ENCODE data around the gene NUP210. TPM values are rescaled to one million over a fixed set of nuclear protein-coding genes. Genes with fewer than 3 reads are reported as not detected.

The NUP210 gene
- total and polyA plus RNA-seq, 3 experiments from 2014 or later, result 87.4 to 146 (median 143) TPM

DNA sequence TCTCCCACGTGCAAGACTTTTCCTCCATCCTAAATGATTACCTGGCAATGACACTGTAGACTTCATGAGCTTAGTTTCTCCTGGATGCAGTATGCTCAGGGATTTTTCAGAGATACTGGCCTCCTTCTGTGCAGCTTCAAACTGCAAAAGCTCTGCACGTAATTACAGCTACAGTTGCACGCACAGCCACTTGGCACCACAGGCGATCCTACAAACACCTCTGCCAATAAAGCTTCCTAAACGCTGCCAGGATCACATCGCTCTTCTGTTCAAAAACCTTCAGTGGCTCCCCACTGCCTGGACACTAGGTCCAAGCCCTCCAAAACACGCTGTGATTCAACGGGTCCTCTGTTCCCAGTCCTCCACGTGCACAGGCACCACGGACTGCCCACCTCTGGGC lies 49.5 kb downstream of the NUP210 start:
- POLR2A ChIA-PET, result no interaction called here
- H3K4me3 ChIP-seq (ENCODE audit: low read length), result no peak overlapping the region
- peaks cover 58% of the 10 kb centered on the region for H3K36me3 ChIP-seq (ENCODE audit: insufficient read depth, low read length)
- no peaks in the 10 kb centered on the region for H3K9me3 Mint-ChIP-seq
- H3K27me3 ChIP-seq (ENCODE audit: insufficient read depth, low read length, poor library complexity, severe bottlenecking), result no peaks in the 10 kb centered on the region
- no peak overlapping the region for H3K4me3 Mint-ChIP-seq
- H3K27ac Mint-ChIP-seq, result peak overlapping the region in 4 of 8 donors; percentile 38 to 73 (median 52)
- DNase-seq, result no peak
- H3K27ac ChIP-seq (ENCODE audit: low read depth, low read length), result no peak overlapping the region
- H3K9me3 ChIP-seq (ENCODE audit: low read length), result no peaks in the 10 kb centered on the region
- CTCF ChIA-PET, result interaction anchor here (1.6 kb wide), 1 partner anchor 91 kb away, joined by 3 read pairs; no protein-coding TSS in a partner anchor
- peaks cover 0 to 3% (median 0%) of the 10 kb centered on the region in 3 donors for H3K4me1 Mint-ChIP-seq
- H3K36me3 Mint-ChIP-seq, result peaks cover 0 to 21% (median 16%) of the 10 kb centered on the region in 3 donors
- no peaks in the 10 kb centered on the region for H3K4me1 ChIP-seq (ENCODE audit: insufficient read depth, low read length)
- H3K27me3 Mint-ChIP-seq, result no peaks in the 10 kb centered on the region

DNA sequence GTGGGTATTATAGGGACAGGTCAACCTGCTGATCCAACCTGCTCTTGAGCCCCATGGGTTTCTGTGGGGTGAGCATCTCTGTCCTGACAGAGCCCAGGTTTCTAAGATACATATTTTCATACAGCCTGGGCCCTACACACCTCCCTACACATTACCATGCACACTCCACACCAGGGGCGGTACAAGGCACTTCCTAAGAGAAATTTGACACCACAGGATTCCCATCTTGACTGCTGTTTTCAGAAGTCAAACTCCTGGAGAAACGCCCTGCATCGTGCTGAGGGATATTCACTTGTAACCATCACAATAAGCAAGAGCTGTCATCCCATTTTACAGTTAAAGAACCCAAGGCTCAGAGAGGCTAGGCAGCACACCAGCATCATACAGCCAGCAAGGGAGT lies 50.1 kb downstream of the NUP210 start:
- Mint-ChIP-seq H3K4me3 (no peak overlapping the region), H3K9me3 (no peaks in the 10 kb centered on the region), H3K36me3 (peaks cover 0 to 19% (median 16%) of the 10 kb centered on the region in 3 donors), H3K27ac (peak overlapping the region in 1 of 8 donors; percentile 47), H3K4me1 (peaks cover 0 to 3% (median 0%) of the 10 kb centered on the region in 3 donors), H3K27me3 (no peaks in the 10 kb centered on the region)
- Histone ChIP-seq H3K4me1 (ENCODE audit: insufficient read depth, low read length) (no peaks in the 10 kb centered on the region), H3K27me3 (ENCODE audit: insufficient read depth, low read length, poor library complexity, severe bottlenecking) (no peaks in the 10 kb centered on the region), H3K27ac (ENCODE audit: low read depth, low read length) (no peak overlapping the region), H3K4me3 (ENCODE audit: low read length) (no peak overlapping the region), H3K36me3 (ENCODE audit: insufficient read depth, low read length) (peaks cover 58% of the 10 kb centered on the region), H3K9me3 (ENCODE audit: low read length) (no peaks in the 10 kb centered on the region)
- ChIA-PET POLR2A (no interaction called here), CTCF (no interaction called here)
- no peak for DNase-seq

DNA sequence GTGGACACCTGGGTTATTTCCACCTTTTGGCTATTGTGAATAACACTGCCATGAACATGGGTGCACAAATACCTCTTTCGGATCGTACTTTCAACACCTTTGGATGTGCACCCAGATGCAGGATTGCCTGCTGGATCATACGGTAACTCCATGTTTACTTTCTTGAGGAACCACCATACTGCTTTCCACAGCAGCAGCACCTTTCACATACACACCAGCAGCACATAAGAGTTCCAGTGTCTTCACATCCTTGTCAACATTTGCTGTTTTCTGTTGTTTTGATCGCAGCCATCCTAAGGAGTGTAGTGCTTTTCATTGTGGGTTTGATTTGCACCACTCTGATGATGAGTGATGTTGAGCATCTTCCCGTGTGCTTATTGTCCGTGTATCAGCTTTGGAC lies 51.3 kb downstream of the NUP210 start:
- H3K4me3 Mint-ChIP-seq, result no peak overlapping the region
- Histone ChIP-seq H3K4me3 (ENCODE audit: low read length) (no peak overlapping the region), H3K36me3 (ENCODE audit: insufficient read depth, low read length) (peaks cover 58% of the 10 kb centered on the region), H3K27ac (ENCODE audit: low read depth, low read length) (no peak overlapping the region), H3K9me3 (ENCODE audit: low read length) (no peaks in the 10 kb centered on the region), H3K4me1 (ENCODE audit: insufficient read depth, low read length) (no peaks in the 10 kb centered on the region), H3K27me3 (ENCODE audit: insufficient read depth, low read length, poor library complexity, severe bottlenecking) (no peaks in the 10 kb centered on the region)
- no peaks in the 10 kb centered on the region for H3K27me3 Mint-ChIP-seq
- POLR2A ChIA-PET, result no interaction called here
- DNase-seq, result no peak
- peaks cover 0 to 28% (median 19%) of the 10 kb centered on the region in 3 donors for H3K36me3 Mint-ChIP-seq
- no peaks in the 10 kb centered on the region for H3K9me3 Mint-ChIP-seq
- H3K4me1 Mint-ChIP-seq, result peaks cover 0 to 3% (median 2%) of the 10 kb centered on the region in 3 donors
- H3K27ac Mint-ChIP-seq, result no peak overlapping the region
- CTCF ChIA-PET, result no interaction called here

DNA sequence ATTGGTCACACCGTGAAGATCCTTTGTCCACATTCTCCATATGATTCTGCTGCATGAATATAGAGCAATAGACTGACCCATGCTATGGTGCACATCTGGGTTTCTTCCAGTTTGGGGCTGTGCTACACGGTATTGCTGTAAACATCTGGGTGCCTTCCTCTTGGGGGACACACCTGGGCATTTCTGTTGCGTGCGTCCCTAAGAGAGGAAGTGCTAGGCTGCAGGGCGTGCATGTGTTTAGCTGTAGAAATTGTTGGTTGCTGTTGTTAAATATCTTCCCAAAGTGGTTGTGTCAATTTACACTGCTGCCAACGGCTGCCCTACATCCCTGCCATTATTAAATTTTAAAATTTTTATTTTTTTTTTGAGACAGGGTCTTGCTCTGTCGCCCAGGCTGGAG lies 52.4 kb downstream of the NUP210 start:
- Mint-ChIP-seq H3K27me3 (no peaks in the 10 kb centered on the region), H3K36me3 (peaks cover 0 to 39% (median 25%) of the 10 kb centered on the region in 3 donors), H3K27ac (peak overlapping the region in 2 of 8 donors; percentile 17 to 61), H3K4me1 (peaks cover 0 to 3% (median 2%) of the 10 kb centered on the region in 3 donors), H3K4me3 (no peak overlapping the region), H3K9me3 (no peaks in the 10 kb centered on the region)
- ChIA-PET CTCF (no interaction called here), POLR2A (no interaction called here)
- Histone ChIP-seq H3K9me3 (ENCODE audit: low read length) (no peaks in the 10 kb centered on the region), H3K4me3 (ENCODE audit: low read length) (no peak overlapping the region), H3K27ac (ENCODE audit: low read depth, low read length) (no peak overlapping the region), H3K36me3 (ENCODE audit: insufficient read depth, low read length) (peaks cover 59% of the 10 kb centered on the region), H3K4me1 (ENCODE audit: insufficient read depth, low read length) (no peaks in the 10 kb centered on the region), H3K27me3 (ENCODE audit: insufficient read depth, low read length, poor library complexity, severe bottlenecking) (no peaks in the 10 kb centered on the region)
- no peak for DNase-seq

DNA sequence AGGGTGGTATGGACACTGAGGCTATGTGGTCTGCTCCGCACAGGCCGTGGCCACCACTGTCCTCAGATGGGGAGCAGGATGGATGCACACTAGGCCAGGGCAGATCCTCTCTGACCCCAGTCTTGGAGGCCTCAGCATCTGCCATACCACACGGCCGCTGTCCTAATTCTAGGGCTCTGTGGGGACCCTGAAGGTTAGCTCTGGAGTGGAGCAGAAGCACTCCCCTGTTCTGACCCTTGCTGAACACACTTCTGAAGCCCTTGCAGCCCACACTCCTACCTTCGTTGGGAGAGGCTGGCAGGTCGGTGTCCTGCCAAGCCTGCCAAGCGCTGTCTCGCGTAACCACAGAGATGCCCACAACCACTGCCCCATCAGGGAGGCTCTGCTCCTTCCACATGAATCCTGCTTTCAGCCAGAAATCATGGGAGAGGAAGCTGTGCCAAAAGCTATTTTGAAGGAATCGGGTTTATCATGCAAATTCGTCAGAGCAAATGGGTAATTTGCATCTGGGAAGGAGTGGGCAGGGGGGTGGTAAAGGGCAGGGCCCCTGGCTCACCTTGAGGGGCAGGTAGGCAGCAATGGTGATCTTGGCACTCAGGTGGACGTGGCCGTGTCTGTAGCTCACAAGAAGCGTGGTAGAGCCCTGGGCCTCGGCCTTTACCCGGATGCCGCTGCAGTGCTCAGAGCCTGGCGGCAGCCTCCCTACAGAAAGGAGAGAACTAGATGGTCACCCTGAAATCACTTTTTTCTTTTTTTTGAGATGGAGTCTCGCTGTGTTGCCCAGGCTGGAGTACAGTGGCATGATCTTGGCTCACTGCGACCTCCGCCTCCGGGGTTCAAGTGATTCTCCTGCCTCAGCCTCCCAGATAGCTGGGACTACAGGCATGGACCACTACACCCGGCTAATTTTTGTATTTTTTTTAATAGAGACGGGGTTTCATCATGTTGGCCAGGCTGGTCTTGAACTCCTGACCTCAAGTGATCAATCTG lies 54.4 kb downstream of the NUP210 start:
- POLR2A ChIA-PET, result no interaction called here
- H3K36me3 Mint-ChIP-seq, result peaks cover 0 to 59% (median 17%) of the 10 kb centered on the region in 3 donors
- no peak overlapping the region for H3K4me3 Mint-ChIP-seq

DNA sequence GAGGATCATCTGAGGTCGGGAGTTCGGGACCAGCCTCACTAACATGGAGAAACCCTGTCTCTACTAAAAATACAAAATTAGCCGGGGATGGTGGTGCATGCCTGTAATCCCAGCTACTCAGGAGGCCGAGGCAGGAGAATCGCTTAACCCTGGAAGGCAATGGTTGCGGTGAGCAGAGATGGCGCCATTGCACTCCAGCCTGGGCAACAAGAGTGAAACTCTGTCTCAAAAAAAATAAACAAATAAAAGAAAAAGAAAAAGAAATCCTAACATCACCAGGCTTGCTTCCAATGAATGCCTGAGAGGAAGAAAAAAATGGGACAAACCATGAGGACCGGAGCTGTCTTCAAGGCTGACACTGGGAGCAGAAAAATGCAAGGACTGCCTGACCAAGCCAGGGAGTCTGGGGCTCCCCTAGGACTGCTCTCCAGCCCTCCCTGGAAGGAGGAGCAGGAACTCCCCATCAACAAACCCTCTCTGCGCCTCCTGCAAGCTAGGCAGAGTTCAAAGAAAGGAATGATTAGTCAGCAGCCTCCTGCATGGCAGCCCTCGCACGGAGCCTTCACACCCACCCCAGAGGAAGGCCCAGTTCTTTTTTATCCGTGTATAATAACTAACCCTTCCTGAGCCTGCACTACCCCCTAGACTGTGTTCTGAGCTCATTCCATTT lies 55.4 kb downstream of the NUP210 start:
- ChIA-PET CTCF (interaction anchor here (1.1 kb wide), 1 partner anchor 13 kb away, joined by 3 read pairs; no protein-coding TSS in a partner anchor), POLR2A (no interaction called here)
- no peak overlapping the region for H3K4me3 ChIP-seq (ENCODE audit: low read length)
- no peaks in the 10 kb centered on the region for H3K9me3 Mint-ChIP-seq
- peak overlapping the region in 2 of 8 donors; percentile 48 to 70 for H3K27ac Mint-ChIP-seq
- peaks cover 68% of the 10 kb centered on the region for H3K36me3 ChIP-seq (ENCODE audit: insufficient read depth, low read length)
- peaks cover 0 to 68% (median 19%) of the 10 kb centered on the region in 3 donors for H3K36me3 Mint-ChIP-seq
- peaks cover 0 to 2% (median 0%) of the 10 kb centered on the region in 3 donors for H3K4me1 Mint-ChIP-seq
- H3K4me3 Mint-ChIP-seq, result no peak overlapping the region
- H3K4me1 ChIP-seq (ENCODE audit: insufficient read depth, low read length), result no peaks in the 10 kb centered on the region
- H3K27me3 ChIP-seq (ENCODE audit: insufficient read depth, low read length, poor library complexity, severe bottlenecking), result no peaks in the 10 kb centered on the region
- no peak overlapping the region for H3K27ac ChIP-seq (ENCODE audit: low read depth, low read length)
- no peaks in the 10 kb centered on the region for H3K9me3 ChIP-seq (ENCODE audit: low read length)
- DNase-seq, result no peak
- H3K27me3 Mint-ChIP-seq, result no peaks in the 10 kb centered on the region

More for the DNA sequence above, 54.4 kb downstream of the NUP210 start:
- peak overlapping the region in 1 of 8 donors; percentile 48 for H3K27ac Mint-ChIP-seq
- no peaks in the 10 kb centered on the region for H3K27me3 Mint-ChIP-seq
- no peak for DNase-seq
- Histone ChIP-seq H3K36me3 (ENCODE audit: insufficient read depth, low read length) (peaks cover 69% of the 10 kb centered on the region), H3K9me3 (ENCODE audit: low read length) (no peaks in the 10 kb centered on the region), H3K27ac (ENCODE audit: low read depth, low read length) (no peak overlapping the region), H3K4me3 (ENCODE audit: low read length) (no peak overlapping the region), H3K27me3 (ENCODE audit: insufficient read depth, low read length, poor library complexity, severe bottlenecking) (no peaks in the 10 kb centered on the region), H3K4me1 (ENCODE audit: insufficient read depth, low read length) (no peaks in the 10 kb centered on the region)
- CTCF ChIA-PET, result interaction anchor here (1.1 kb wide), 1 partner anchor 12 kb away, joined by 3 read pairs; no protein-coding TSS in a partner anchor
- H3K9me3 Mint-ChIP-seq, result no peaks in the 10 kb centered on the region
- H3K4me1 Mint-ChIP-seq, result peaks cover 0 to 2% (median 0%) of the 10 kb centered on the region in 3 donors

DNA sequence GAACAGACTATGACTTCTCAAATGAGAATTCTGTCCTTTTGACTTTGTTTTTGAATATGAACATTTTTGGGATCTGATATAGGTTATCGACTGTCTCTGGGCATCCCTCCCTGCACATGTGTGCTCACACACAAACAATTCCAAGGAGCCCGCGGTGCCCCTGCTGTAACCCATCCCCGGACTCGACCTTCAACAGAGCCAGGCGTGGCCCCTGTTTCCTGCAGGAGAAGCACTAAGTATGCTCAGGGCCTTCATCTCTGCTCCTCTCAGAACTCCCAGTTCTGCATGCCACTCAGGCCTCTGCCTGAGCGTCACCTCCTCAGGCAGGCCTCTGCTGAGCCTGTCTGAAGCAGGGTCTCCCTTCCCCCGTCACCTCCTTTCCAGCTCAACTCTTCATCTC lies 57.6 kb downstream of the NUP210 start:
- Mint-ChIP-seq H3K9me3 (no peaks in the 10 kb centered on the region), H3K27me3 (peaks cover 0 to 1% of the 10 kb centered on the region in 2 donors), H3K36me3 (peaks cover 3 to 87% (median 21%) of the 10 kb centered on the region in 3 donors), H3K27ac (peak overlapping the region in 3 of 8 donors; percentile 31 to 88 (median 34)), H3K4me1 (peaks cover 0 to 2% (median 0%) of the 10 kb centered on the region in 3 donors), H3K4me3 (no peak overlapping the region)
- Histone ChIP-seq H3K36me3 (ENCODE audit: insufficient read depth, low read length) (peaks cover 70% of the 10 kb centered on the region), H3K4me1 (ENCODE audit: insufficient read depth, low read length) (no peaks in the 10 kb centered on the region), H3K9me3 (ENCODE audit: low read length) (no peaks in the 10 kb centered on the region), H3K4me3 (ENCODE audit: low read length) (no peak overlapping the region), H3K27me3 (ENCODE audit: insufficient read depth, low read length, poor library complexity, severe bottlenecking) (no peaks in the 10 kb centered on the region), H3K27ac (ENCODE audit: low read depth, low read length) (no peak overlapping the region)
- POLR2A ChIA-PET, result no interaction called here
- CTCF ChIA-PET, result no interaction called here
- no peak for DNase-seq

Data from CD8-positive, alpha-beta memory T cell (primary cell).